ENCODE measurements around the gene DELE1. TPM values are rescaled to one million over a fixed set of nuclear protein-coding genes. Genes with fewer than 3 reads are reported as not detected.

DELE1 gene, protein sequence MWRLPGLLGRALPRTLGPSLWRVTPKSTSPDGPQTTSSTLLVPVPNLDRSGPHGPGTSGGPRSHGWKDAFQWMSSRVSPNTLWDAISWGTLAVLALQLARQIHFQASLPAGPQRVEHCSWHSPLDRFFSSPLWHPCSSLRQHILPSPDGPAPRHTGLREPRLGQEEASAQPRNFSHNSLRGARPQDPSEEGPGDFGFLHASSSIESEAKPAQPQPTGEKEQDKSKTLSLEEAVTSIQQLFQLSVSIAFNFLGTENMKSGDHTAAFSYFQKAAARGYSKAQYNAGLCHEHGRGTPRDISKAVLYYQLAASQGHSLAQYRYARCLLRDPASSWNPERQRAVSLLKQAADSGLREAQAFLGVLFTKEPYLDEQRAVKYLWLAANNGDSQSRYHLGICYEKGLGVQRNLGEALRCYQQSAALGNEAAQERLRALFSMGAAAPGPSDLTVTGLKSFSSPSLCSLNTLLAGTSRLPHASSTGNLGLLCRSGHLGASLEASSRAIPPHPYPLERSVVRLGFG
- total RNA-seq, result 45.5 and 57.9 TPM in 2 replicates

DNA sequence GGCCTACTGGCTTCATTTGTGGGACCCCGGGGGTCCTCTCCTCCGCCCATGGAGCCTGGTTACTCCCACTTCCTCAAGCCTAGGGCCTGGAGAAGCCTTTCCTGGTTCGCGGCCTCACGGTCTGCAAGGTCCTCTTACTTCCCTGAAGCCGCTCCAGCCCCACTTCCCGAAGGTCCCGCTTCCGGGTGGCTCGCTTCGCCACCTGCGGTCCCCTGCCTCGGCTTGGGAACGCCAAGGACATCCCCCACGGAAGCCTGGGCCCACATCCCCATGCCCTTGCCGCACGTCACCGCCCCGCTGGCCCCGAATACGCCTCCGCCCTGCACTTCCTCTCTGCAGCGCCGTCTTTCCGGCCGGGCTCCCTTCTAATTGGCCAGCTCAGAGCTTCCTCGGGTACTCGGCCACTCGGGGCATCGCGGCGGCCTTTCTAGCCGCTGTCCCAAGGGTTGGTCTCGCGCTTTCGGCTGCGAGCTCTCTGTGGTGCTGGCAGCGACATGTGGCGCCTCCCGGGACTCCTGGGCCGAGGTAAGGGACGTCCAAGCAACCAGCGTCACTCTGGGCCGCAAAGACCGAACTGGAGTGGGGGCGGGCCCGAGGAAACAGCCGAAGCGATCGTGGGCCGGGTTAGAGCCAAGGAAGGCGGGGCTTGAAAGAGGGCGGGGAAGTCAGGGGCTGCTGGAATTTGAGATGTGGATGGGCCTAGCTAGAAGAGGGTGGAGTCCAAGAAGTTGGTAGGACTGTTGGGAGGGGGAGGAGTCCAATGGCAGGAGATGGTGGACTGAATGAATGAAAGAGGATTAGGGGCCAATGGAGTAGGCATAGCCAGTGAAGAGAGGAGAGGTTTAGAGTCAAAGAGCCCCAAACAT is at the start of gene DELE1:
DELE1 (plus strand) TSS at position 424 of the 866 bp plus-strand sequence; CDS start at position 495, 71 bp downstream.

DNA sequence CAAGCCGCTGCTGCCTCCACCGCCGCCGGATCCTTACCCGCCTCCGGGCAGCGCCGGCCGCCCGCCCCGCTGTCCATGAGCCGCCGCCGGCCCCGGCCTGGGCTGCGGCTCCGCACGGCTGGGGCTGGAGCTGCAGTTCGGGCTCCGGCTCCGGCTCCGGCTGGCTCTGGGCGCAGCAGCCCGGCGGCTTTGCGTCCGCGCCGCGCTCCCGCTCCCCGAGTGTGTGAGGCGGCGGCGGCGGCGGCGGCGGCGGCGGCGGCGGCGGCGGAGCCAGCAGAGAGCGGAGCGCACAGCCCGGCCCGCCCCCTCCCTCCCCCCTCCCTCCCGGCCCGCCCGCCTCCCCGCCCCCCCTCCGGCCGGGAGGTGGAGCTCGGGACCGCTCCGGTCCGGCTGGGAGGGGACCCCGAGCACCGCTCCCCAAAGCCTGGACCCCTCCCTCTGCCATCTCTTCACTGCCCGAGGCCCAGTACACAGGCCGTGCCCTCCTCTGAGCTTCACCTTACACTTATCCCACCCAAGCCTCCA is 45.4 kb upstream of the DELE1 start, which contains the start of gene PCDH1:
PCDH1 (minus strand) TSS at position 225 of the 525 bp plus-strand sequence; CDS start at position 77, 148 bp downstream.

DNA sequence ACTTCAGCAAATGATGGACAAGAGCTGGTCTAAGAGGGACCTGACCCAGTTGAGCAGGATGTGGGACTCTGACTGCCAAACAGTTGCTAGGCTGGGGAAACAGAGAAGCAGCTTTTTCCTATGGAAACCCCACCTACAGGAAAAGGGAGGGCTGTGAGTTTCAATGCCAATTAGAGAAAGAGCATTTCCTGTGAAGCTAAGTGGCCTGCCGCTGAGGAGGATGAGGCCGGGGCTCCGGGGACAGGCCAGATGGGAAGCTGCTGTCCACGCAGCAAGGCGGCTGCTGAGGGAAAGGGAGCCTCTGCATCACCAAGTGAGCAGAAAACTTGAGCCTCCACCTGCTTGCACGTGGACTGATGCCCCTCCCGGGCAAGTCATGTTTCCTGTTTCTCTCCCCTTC is 34.4 kb downstream of the DELE1 start, which contains the start of gene PCDH12:
PCDH12 (minus strand) TSS at position 90 of the 400 bp plus-strand sequence. CDS start 351 bp downstream, outside the sequence.

DNA sequence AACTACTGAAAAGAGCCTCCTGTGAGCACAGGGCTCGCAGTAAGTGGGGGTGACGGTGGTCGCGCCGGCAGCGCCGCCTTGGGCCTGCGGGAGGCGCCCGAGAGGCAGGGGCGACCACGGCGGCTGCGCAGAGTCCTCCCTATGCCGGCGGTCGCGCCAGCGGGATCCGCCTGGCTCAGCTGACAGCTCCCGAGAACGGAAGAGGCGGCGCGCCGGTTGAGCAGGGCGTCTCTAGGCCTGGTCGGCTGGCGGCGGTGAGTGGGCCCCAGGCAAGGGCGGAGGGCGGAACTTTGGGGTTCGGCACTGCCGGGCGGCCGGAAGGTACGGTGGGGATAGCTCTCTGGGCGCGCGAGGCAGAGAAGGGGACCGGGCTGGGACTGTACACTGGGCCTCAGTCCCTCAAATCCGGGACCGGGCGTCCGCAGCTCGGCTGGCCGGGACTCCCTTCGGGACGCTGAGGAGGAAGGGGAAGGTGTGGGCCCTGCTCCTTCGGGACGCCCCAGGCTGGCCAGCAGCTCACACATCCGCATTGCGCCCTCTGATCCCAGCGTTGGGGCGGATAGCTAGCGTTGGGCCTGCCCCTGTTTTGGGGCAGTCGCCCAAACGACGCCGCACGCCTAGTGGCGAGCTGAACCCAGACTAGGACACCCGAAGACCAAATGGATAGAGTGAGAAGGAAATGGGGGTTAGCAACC is 45.4 kb downstream of the DELE1 start, which contains the start of gene RNF14:
RNF14 (plus strand) TSS at position 192 of the 695 bp plus-strand sequence. CDS start 4,484 bp downstream, outside the sequence.

Other genes starting within 250 kb of the DELE1 start
- gene ARAP3, start 241.6 kb upstream of the DELE1 start, total RNA-seq, result 4.8 and 11.8 TPM in 2 replicates
- gene PCDH1, start 45.5 kb upstream of the DELE1 start, total RNA-seq, result 4.7 and 6.3 TPM in 2 replicates
- gene PCDH12, start 34.3 kb downstream of the DELE1 start, total RNA-seq, result 0.36 and 0.46 TPM in 2 replicates
- gene RNF14, start 45.2 kb downstream of the DELE1 start, total RNA-seq, result 123 and 135 TPM in 2 replicates
- 58.3 and 95.6 TPM in 2 replicates for gene GNPDA1, start 89.2 kb downstream of the DELE1 start, total RNA-seq
- 90.1 and 112 TPM in 2 replicates for gene NDFIP1, start 184.9 kb downstream of the DELE1 start, total RNA-seq

Data from smooth muscle cell of the pulmonary artery (primary cell).